ENCODE results near the gene ARMC5.

Gene ARMC5

DNA sequence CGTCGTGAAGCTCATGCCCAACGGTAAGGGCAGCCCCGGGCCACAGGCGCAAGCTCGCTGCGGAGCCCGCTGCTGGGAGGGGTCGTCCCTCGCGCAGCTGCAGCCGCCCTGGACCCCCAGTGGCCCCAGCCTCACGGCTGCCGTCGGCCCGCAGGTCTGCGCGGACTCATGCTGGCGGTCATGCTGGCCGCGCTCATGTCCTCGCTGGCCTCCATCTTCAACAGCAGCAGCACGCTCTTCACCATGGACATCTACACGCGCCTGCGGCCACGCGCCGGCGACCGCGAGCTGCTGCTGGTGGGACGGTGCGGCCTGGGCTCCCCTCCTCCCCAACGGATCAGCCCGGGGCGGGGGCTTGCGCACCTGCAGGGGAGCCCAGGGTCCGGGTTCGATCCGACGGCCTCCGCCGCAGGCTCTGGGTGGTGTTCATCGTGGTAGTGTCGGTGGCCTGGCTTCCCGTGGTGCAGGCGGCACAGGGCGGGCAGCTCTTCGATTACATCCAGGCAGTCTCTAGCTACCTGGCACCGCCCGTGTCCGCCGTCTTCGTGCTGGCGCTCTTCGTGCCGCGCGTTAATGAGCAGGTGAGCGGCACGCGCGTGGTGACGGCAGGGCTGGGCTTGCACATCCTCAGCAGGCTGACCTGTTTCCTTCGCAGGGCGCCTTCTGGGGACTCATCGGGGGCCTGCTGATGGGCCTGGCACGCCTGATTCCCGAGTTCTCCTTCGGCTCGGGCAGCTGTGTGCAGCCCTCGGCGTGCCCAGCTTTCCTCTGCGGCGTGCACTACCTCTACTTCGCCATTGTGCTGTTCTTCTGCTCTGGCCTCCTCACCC is 29.4 kb downstream of the ARMC5 start:
- Histone ChIP-seq H3K27ac (no peak overlapping the region), H3K4me3 (peak overlapping the region; percentile 81)
- TF ChIP-seq, protein P1, sequence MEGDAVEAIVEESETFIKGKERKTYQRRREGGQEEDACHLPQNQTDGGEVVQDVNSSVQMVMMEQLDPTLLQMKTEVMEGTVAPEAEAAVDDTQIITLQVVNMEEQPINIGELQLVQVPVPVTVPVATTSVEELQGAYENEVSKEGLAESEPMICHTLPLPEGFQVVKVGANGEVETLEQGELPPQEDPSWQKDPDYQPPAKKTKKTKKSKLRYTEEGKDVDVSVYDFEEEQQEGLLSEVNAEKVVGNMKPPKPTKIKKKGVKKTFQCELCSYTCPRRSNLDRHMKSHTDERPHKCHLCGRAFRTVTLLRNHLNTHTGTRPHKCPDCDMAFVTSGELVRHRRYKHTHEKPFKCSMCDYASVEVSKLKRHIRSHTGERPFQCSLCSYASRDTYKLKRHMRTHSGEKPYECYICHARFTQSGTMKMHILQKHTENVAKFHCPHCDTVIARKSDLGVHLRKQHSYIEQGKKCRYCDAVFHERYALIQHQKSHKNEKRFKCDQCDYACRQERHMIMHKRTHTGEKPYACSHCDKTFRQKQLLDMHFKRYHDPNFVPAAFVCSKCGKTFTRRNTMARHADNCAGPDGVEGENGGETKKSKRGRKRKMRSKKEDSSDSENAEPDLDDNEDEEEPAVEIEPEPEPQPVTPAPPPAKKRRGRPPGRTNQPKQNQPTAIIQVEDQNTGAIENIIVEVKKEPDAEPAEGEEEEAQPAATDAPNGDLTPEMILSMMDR (IDR thresholded peaks at IDR 0.05), result no peak
- no peak for DNase-seq (ENCODE audit: low spot score)

DNA sequence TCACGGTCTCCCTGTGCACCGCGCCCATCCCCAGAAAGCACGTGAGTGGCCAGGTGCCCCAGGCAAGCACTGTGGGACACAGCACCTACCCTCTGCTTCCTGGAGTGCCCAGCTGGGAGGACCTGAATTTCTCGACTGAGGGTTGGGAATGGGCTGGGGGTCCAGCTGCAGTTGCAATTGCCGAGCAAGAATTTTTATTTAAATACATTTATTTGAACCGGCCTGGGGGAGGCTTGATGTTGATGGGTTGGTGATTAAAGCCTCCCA is 29.9 kb downstream of the ARMC5 start:
- TF ChIP-seq, protein P1 (IDR thresholded peaks at IDR 0.05), result no peak
- DNase-seq (ENCODE audit: low spot score), result no peak
- no peak overlapping the region for H3K4me3 ChIP-seq
- H3K27ac ChIP-seq, result no peak overlapping the region

DNA sequence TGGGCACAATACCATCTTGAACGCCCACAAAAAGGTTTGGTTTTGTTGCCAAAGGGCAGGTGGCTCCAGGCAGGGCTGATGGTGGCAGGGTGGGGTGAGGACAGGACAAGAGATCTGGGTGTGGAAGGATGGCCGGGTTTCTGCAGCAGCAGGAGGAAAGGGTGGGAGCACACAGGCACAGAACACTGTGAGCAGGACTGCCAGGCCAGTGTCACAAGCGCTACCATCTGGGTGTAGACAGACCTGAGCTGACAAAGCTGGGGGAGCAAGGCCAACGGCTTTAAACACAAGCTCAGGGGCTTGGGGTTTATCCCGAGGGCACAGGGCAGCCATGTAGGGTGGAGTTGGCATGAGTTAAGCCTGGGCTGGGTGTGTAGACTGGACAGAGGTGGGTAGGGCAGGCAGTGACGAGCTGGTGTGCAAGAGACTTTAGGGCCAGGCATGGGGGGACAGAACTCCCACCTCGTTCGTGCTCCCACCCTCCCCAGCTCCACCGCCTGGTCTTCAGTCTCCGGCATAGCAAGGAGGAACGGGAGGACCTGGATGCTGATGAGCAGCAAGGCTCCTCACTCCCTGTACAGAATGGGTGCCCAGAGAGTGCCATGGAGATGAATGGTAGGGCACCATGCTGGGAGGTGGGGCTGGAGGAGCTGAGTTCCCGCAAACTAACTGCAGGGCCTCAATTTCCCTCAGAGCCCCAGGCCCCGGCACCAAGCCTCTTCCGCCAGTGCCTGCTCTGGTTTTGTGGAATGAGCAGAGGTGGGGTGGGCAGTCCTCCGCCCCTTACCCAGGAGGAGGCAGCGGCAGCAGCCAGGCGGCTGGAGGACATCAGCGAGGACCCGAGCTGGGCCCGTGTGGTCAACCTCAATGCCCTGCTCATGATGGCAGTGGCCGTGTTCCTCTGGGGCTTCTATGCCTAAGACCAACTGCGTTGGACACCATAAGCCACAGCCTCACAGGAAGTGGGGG is 30.6 kb downstream of the ARMC5 start:
- DNase-seq (ENCODE audit: low spot score), result no peak
- Histone ChIP-seq H3K27ac (no peak overlapping the region), H3K4me3 (no peak overlapping the region)
- TF ChIP-seq, protein P1 (IDR thresholded peaks at IDR 0.05), result no peak

DNA sequence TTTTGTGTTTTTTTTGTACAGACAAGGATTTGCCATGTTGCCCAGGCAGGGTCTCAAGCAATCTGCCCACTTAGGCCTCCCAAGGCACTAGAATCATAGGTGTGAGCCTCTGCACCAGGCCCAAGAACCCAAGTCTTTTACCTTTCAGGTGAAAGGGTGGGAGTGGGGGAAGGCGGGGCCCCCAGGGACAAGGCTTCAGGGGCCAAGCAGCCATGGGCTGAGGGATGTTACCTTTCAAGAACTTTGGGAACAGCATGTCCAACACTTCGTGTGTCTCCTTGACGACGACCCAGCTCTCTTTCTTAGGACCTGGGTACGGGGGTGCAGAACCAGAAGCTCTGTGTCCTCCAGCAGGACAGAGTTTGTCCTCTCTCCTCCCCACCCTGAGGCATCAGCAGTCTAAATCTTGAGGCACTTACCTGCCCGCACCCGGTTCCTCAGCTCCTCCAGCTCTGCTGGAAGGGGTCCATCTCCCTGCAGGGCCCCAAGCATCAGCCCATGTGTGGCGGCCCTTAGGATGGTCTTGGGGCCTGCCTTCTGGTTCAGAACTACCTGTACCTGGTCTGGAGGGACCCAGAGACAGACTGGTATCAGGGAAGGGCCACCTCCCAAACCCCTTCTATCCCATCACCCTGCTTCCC is 32.6 kb downstream of the ARMC5 start:
- no peak for DNase-seq (ENCODE audit: low spot score)
- H3K27ac ChIP-seq, result no peak overlapping the region
- H3K4me3 ChIP-seq, result no peak overlapping the region
- TF ChIP-seq, protein P1 (IDR thresholded peaks at IDR 0.05), result no peak

DNA sequence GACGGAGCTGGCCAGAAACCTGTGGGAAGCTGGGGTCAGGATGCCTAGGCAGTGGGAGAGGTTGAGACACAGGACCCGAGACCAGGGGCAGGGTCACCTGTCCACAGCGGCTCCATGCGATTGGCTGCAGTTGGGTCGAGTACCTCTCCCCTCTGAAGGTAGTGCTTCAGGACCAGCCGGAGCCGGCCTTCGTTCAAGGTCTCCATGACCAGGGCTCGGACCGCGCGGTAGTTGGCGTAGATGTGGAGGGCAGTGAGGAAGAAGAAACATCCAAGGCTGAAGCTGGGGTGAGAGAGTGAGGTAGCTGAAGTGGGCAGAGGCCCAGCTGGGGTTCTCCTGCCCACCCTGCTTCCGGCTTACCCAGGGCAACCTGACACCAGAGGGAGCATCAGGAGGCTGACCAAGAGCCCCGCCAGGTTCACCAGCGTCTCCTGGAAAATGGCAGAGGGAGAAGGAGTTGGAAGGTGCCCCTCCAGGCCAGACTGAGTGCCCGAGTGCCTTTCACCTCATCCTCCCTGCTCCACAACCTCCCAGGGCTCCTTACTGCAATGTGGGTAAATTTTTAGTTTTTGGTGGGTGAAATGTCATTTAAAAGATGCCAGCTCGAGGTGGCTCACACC is 34.3 kb downstream of the ARMC5 start:
- TF ChIP-seq, protein P1 (IDR thresholded peaks at IDR 0.05), result no peak
- DNase-seq (ENCODE audit: low spot score), result no peak
- H3K27ac ChIP-seq, result no peak overlapping the region
- no peak overlapping the region for H3K4me3 ChIP-seq

DNA sequence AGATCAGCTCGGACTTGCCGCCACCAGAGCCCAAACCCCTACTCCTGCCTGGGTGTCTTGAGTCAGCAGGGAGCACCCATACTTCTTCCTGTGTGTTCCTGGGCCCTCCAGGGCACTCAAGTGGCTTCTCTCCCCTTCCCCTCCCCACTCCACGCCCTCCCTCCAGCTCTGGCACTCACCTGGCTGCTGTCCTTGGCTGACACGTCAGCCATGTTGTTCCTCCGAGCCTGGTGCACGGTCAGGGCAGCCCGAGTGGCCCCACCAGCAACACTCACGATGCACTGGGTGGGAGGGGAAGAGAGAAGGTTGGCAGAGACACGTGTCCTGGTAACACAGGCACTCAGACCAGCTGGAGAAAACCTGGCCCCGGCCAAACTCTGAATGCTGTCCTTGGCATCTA is 37.4 kb downstream of the ARMC5 start:
- no peak overlapping the region for H3K27ac ChIP-seq
- DNase-seq (ENCODE audit: low spot score), result no peak

More for the DNA sequence above, 37.4 kb downstream of the ARMC5 start:
- TF ChIP-seq, protein P1 (IDR thresholded peaks at IDR 0.05), result no peak
- no peak overlapping the region for H3K4me3 ChIP-seq
